SK-N-SH (cell line): Measurements from ENCODE around the gene PPM1A. TPM values are rescaled to one million over a fixed set of nuclear protein-coding genes. Genes with fewer than 3 reads are reported as not detected.

Source experiments
- CTCF ChIA-PET: fragments of 300-600, 350-600 bp; formaldehyde crosslinking; extraction: SDS; loops from one replicate; lab custom pipeline; 2021; lab: Yijun Ruan, JAX
- POLR2A ChIA-PET: fragments of 350-600 bp; sonication (Branson Sonifier 250); formaldehyde crosslinking; extraction: SDS; loops from one replicate; lab custom pipeline; 2020; ENCODE audit warnings: antibody characterized with exemption, inconsistent platforms; lab: Yijun Ruan, JAX
- DNase-seq: peaks from one replicate; pipeline ENCODE4 v3.0.0; 2012
- H2AFZ ChIP-seq: fragments of 200-600 bp; sonication (generic); 2 replicates; pipeline ENCODE4 v1.8.1; 2016; ENCODE audit warnings: antibody characterized with exemption, mild to moderate bottlenecking, low read depth
- H3F3A ChIP-seq: fragments of 200-600 bp; sonication (generic); replicated peaks from 2 replicates; pipeline ENCODE3; 2016; ENCODE audit warnings: antibody characterized with exemption, mild to moderate bottlenecking; ENCODE audit not compliant: insufficient read depth
- H3K27ac ChIP-seq, 2 experiments: fragments of 200-500 bp in 1 of 2; fragments of 200-600 bp in 1 of 2; sonication (Bioruptor generic) in 1 of 2; sonication (generic), shearing (Covaris generic) in 1 of 2; 2 replicates each; pipeline versions ENCODE4 v1.5.1 to v1.6.1; 2014 to 2016; ENCODE audit warnings: low read depth in 2 of 2, inconsistent platforms in 1 of 2, low read length in 1 of 2, mild to moderate bottlenecking in 1 of 2, mixed read lengths in 1 of 2
- H3K27me3 ChIP-seq: fragments of 200-600 bp; sonication (generic), shearing (Covaris generic); 2 replicates; pipeline ENCODE4 v1.6.1; 2016; ENCODE audit warnings: mixed run types; ENCODE audit not compliant: insufficient read depth
- H3K36me3 ChIP-seq, 2 experiments: fragments of 200-500 bp in 1 of 2; fragments of 200-600 bp in 1 of 2; sonication (Bioruptor generic) in 1 of 2; sonication (generic) in 1 of 2; replicated peaks in 1 of 2; 2 replicates each; pipeline versions ENCODE3 to v1.5.1; 2014 to 2016; ENCODE audit warnings: low read length in 1 of 2, mild to moderate bottlenecking in 1 of 2; ENCODE audit not compliant: insufficient read depth in 2 of 2, control insufficient read depth in 1 of 2
- H3K4me1 ChIP-seq, 2 experiments: fragments of 200-500 bp in 1 of 2; fragments of 200-600 bp in 1 of 2; sonication (Bioruptor generic) in 1 of 2; sonication (generic), shearing (Covaris generic) in 1 of 2; 2 replicates each; pipeline versions ENCODE4 v1.5.1 to v1.6.1; 2014 to 2016; ENCODE audit warnings: low read depth in 1 of 2, low read length in 1 of 2, mixed run types in 1 of 2; ENCODE audit not compliant: insufficient read depth in 2 of 2, control insufficient read depth in 1 of 2
- H3K4me2 ChIP-seq: fragments of 200-600 bp; sonication (generic), shearing (Covaris generic); 2 replicates; pipeline ENCODE4 v1.6.1; 2017; ENCODE audit warnings: mixed run types
- H3K4me3 ChIP-seq, 2 experiments: fragments of 200-500 bp in 1 of 2; fragments of 200-600 bp in 1 of 2; sonication (Bioruptor generic) in 1 of 2; sonication (generic), shearing (Covaris generic) in 1 of 2; 2 replicates each; pipeline versions ENCODE4 v1.5.1 to v1.8.1; 2014 to 2016; ENCODE audit warnings: low read depth in 2 of 2, inconsistent platforms in 1 of 2, low read length in 1 of 2, mild to moderate bottlenecking in 1 of 2, mixed read lengths in 1 of 2, moderate library complexity in 1 of 2
- H3K79me2 ChIP-seq: fragments of 200-600 bp; sonication (generic); 2 replicates; pipeline ENCODE4 v1.8.1; 2017; ENCODE audit warnings: mild to moderate bottlenecking; ENCODE audit not compliant: insufficient read depth
- H3K9ac ChIP-seq: fragments of 200-600 bp; sonication (generic); 2 replicates; pipeline ENCODE4 v1.6.1; 2017; ENCODE audit warnings: mixed run types
- H3K9me2 ChIP-seq: fragments of 200-600 bp; sonication (generic); 2 replicates; pipeline ENCODE4 v1.6.1; 2017; ENCODE audit warnings: mixed run types
- H3K9me3 ChIP-seq: fragments of 200-600 bp; sonication (generic); 2 replicates; pipeline ENCODE4 v1.6.1; 2017; ENCODE audit warnings: mixed run types, mild to moderate bottlenecking, moderate library complexity
- H4K20me1 ChIP-seq: fragments of 200-600 bp; sonication (generic); 2 replicates; pipeline ENCODE4 v1.6.1; 2017; ENCODE audit warnings: mild to moderate bottlenecking, mixed run types; ENCODE audit not compliant: insufficient read depth
- ELF1 ChIP-seq: IDR thresholded peaks from 2 replicates; pipeline ENCODE4 v1.4.0; 2012
- FOSL2 ChIP-seq: IDR thresholded peaks from 2 replicates; pipeline ENCODE4 v1.4.0; 2012; ENCODE audit warnings: low read depth, mild to moderate bottlenecking, moderate library complexity, borderline replicate concordance
- FOXJ3 ChIP-seq: sonication (generic); formaldehyde crosslinking; IDR thresholded peaks from 2 replicates; pipeline ENCODE4 v1.5.1; 2020; ENCODE audit warnings: mild to moderate bottlenecking, missing genetic modification reagents
- IRF3 ChIP-seq: fragments of 150-350 bp; IDR thresholded peaks from 2 replicates; pipeline ENCODE4 v1.6.1; 2016; ENCODE audit warnings: mild to moderate bottlenecking, low read depth, low read length
- JUND ChIP-seq: IDR thresholded peaks from 2 replicates; pipeline ENCODE4 v1.4.0; 2012
- POLR2AphosphoS5 ChIP-seq: IDR thresholded peaks from 2 replicates; pipeline ENCODE4 v1.6.1; 2012; ENCODE audit warnings: low read depth, low read length
- RAD21 ChIP-seq: IDR thresholded peaks from 2 replicates; pipeline ENCODE4 v1.6.1; 2012; ENCODE audit warnings: mild to moderate bottlenecking, low read length
- RFX5 ChIP-seq: IDR thresholded peaks from 2 replicates; pipeline ENCODE4 v1.6.1; 2012; ENCODE audit warnings: mild to moderate bottlenecking, improper control_type of control experiment, low read length
- RXRA ChIP-seq: IDR thresholded peaks from 2 replicates; pipeline ENCODE4 v1.4.0; 2012; ENCODE audit warnings: low read depth, mild to moderate bottlenecking, borderline replicate concordance
- USF2 ChIP-seq: fragments of 150-350 bp; IDR thresholded peaks from 2 replicates; pipeline ENCODE4 v1.6.1; 2017; ENCODE audit warnings: antibody characterized with exemption, low read length, low read depth, borderline replicate concordance
- ZBTB33 ChIP-seq: IDR thresholded peaks from 2 replicates; pipeline ENCODE4 v1.4.0; 2012; ENCODE audit warnings: low read depth, borderline replicate concordance
- WGBS: methylation state at CpG from one replicate; pipeline ENCODE4 v1.1.6; 2017; ENCODE audit warnings: low lambda C conversion rate; 5-methylcytosine and 5-hydroxymethylcytosine counted together
- polyA plus RNA-seq, 3 experiments: library from polyadenylated mRNA; depleted of rRNA; stranded (reverse); fragments of >200 nt; gene quantifications; 2 replicates each; pipeline ENCODE4 v1.2.3, GENCODE V29; 2012

PPM1A gene
- polyA plus RNA-seq, 1 of the 3 experiments (the other 2 are of a cell fraction) = 12.3 TPM

- TF ChIP-seq FOSL2 = no peak
- TF ChIP-seq RAD21 = no peak
- no peak for TF ChIP-seq JUND
Measured at GRCh38 chr14:60215520-60216420, 33.3 kb upstream of the PPM1A start (continued).

GRCh38 chr14:60217713-60218112 lies 31.3 kb upstream of the PPM1A start:
- Histone ChIP-seq H3K9me2 (no peaks in the 10 kb centered on the region), H3K9me3 (no peaks in the 10 kb centered on the region), H3K4me3 (no peak overlapping the region), H3K36me3 (no peaks in the 10 kb centered on the region), H3F3A (no peaks in the 10 kb centered on the region), H3K9ac (no peak overlapping the region), H3K79me2 (no peaks in the 10 kb centered on the region), H2AFZ (no peak overlapping the region), H4K20me1 (no peaks in the 10 kb centered on the region), H3K4me1 (peaks cover 0 to 4% of the 10 kb centered on the region in 2 experiments; a peak in 1 of 4 replicates)
- DNase-seq = no peak
- POLR2A ChIA-PET = no interaction called here
- WGBS = 52% methylated on average over 2 of the region's 3 CpGs
- TF ChIP-seq FOSL2 (no peak), ZBTB33 (no peak), USF2 (no peak), JUND (no peak), RAD21 (no peak), FOXJ3 (no peak), RXRA (no peak), POLR2AphosphoS5 (no peak), RFX5 (no peak), ELF1 (no peak), IRF3 (no peak)
- TF ChIP-seq, all 33 proteins: peak for 0
- CTCF ChIA-PET = no interaction called here
- Histone ChIP-seq H3K4me2 (no peak overlapping the region), H3K27me3 (no peaks in the 10 kb centered on the region), H3K27ac (no peak overlapping the region)
